Lower leg skin (tissue), 4 donors: Measurements from ENCODE around the gene LAMB4. TPM values are rescaled to one million over a fixed set of nuclear protein-coding genes. Genes with fewer than 3 reads are reported as not detected.

ENCODE experiments used
- DNase-seq, 2 donors: peaks; one replicate each; pipeline ENCODE4 v3.0.0-alpha.2; 2019; ENCODE audit warnings: low spot score in 2 of 2
- H3K4me3 ChIP-seq: fragments of 200-600 bp; sonication (generic); 2 replicates; pipeline ENCODE4 v1.5.1; 2017; ENCODE audit warnings: mild to moderate bottlenecking, low read depth; ENCODE audit not compliant: poor library complexity, severe bottlenecking
- CTCF ChIP-seq, 3 donors: fragments of 450-650 bp; IDR thresholded peaks; one replicate each; pipeline ENCODE4 v1.5.1; 2016; ENCODE audit warnings: antibody characterized with exemption in 3 of 3, mild to moderate bottlenecking in 3 of 3, moderate library complexity in 2 of 3
- POLR2A ChIP-seq, 2 donors: fragments of 450-650 bp; IDR thresholded peaks; one replicate each; pipeline ENCODE4 v1.6.1; 2016 to 2017; ENCODE audit warnings: antibody characterized with exemption in 2 of 2, mild to moderate bottlenecking in 1 of 2, moderate library complexity in 1 of 2
- WGBS, 2 donors: methylation state at CpG; one replicate each; pipeline ENCODE4 v1.1.5; 2018; 5-methylcytosine and 5-hydroxymethylcytosine counted together
- intact Hi-C: fragments of 100-400 bp; cut with DNase I; formaldehyde crosslinking; loops from one replicate; pipeline ENCODE4 v1.15.0; 2023; ENCODE audit warnings: low total_unique reads
- total RNA-seq, 4 donors: library from RNA; depleted of rRNA; stranded (reverse); fragments of >200 nt; gene quantifications; one replicate each; pipeline ENCODE4 v1.1.0, GENCODE V29; 2016

Gene LAMB4
- total RNA-seq, 4 donors from 2014 or later: 125 to 306 (median 156) TPM

GRCh38 chr7:107994421-107995030, 135.6 kb downstream of the LAMB4 start:
- DNase-seq: no peak
- 55 to 63% methylated on average over 2 of the region's 2 CpGs for WGBS, 2 donors
- H3K4me3 ChIP-seq: no peak overlapping the region
- no peak for TF ChIP-seq CTCF (IDR thresholded peaks at IDR 0.05)
- no peak for TF ChIP-seq POLR2A (IDR thresholded peaks at IDR 0.05)
- intact Hi-C loops: no loop called here

- intact Hi-C loops: no loop called here
- DNase-seq: no peak
Observed at GRCh38 chr7:107993891-107994291, 136.3 kb downstream of the LAMB4 start.

GRCh38 chr7:107989618-107990373, 140.4 kb downstream of the LAMB4 start:
- intact Hi-C loops: no loop called here
- TF ChIP-seq CTCF (IDR thresholded peaks at IDR 0.05) (no peak), POLR2A (IDR thresholded peaks at IDR 0.05) (no peak)
- no peak overlapping the region for H3K4me3 ChIP-seq
- no peak for DNase-seq
- WGBS, 2 donors: 70 to 77% methylated on average over 9 of the region's 9 CpGs

More at GRCh38 chr7:107993891-107994291, 136.3 kb downstream of the LAMB4 start:
- TF ChIP-seq CTCF (IDR thresholded peaks at IDR 0.05): no peak
- no peak for TF ChIP-seq POLR2A (IDR thresholded peaks at IDR 0.05)
- H3K4me3 ChIP-seq: no peak overlapping the region
- 64 to 91% methylated on average over 1 of the region's 1 CpG for WGBS, 2 donors

DNA sequence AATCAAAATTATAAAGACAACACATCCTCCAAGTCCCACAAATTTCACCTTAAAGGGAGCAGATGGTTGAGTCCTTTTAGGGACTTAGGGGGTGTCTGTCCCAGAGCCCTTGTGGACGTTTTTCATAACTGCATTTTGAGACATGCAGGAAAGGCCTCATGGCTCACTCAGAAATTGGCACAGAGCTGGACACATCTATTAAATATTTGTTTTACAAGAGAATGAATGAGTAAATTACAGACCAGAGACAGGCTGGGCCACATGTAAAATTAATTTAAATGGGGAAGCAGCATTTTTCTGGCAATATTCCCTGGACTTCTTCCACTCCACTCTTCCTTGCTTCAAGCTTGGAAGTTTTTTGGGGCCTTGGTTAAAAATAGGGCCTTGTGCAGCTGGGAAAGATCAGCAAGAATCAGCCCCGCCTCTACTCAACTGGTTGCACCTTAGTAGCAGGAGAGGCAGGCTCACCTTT, 147.2 kb downstream of the LAMB4 start:
- no peak overlapping the region for H3K4me3 ChIP-seq
- no peak for TF ChIP-seq CTCF (IDR thresholded peaks at IDR 0.05)
- no peak for TF ChIP-seq POLR2A (IDR thresholded peaks at IDR 0.05)
- WGBS, 2 donors: 28 to 39% methylated on average over 2 of the region's 2 CpGs
- intact Hi-C loops: no loop called here
- DNase-seq: no peak

GRCh38 chr7:107982042-107982840, 147.9 kb downstream of the LAMB4 start:
- no peak for TF ChIP-seq POLR2A (IDR thresholded peaks at IDR 0.05)
- no peak for TF ChIP-seq CTCF (IDR thresholded peaks at IDR 0.05)
- H3K4me3 ChIP-seq: no peak overlapping the region
- intact Hi-C loops: no loop called here
- WGBS, 2 donors: 85% methylated on average over 9 of the region's 9 CpGs
- DNase-seq: no peak
